ENCODE measurements around the gene PDE11A.

The PDE11A gene

DNA sequence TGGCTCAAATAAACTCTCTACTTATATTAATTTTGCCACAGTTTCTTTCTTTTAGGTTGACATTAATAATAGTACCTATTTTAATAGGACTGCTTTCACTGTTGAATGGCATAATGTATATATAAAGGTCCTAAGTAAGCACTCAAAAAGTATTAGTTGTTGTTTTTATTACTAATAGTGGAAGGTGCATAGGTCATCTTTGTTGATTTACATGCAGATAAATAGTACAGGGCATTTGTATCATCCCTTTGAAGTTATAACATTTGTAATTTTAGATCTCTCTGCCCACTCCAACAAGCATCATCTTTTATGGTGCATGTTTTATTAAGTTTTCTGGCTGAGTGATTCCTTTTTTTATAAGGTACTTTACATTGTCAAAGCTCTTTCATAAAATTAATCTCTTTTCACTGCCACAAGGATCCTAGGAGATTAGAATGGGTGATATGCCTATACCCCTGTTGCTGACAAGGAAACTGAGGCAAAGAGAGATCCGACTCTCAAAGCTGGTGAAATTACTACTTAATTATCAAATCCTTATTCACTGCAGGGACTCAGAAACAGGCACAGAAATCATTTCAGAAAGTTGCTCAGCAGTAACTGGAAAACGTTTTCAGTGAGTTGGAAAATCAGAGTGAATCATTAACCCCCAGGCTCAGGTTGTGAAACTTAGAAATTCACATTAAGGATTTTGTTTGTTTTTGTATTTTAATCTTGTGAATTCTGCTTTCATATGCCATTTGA is 380.4 kb downstream of the PDE11A start:
- no peak for DNase-seq (ENCODE audit: low read depth)
- TF ChIP-seq, protein P1, sequence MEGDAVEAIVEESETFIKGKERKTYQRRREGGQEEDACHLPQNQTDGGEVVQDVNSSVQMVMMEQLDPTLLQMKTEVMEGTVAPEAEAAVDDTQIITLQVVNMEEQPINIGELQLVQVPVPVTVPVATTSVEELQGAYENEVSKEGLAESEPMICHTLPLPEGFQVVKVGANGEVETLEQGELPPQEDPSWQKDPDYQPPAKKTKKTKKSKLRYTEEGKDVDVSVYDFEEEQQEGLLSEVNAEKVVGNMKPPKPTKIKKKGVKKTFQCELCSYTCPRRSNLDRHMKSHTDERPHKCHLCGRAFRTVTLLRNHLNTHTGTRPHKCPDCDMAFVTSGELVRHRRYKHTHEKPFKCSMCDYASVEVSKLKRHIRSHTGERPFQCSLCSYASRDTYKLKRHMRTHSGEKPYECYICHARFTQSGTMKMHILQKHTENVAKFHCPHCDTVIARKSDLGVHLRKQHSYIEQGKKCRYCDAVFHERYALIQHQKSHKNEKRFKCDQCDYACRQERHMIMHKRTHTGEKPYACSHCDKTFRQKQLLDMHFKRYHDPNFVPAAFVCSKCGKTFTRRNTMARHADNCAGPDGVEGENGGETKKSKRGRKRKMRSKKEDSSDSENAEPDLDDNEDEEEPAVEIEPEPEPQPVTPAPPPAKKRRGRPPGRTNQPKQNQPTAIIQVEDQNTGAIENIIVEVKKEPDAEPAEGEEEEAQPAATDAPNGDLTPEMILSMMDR (IDR thresholded peaks at IDR 0.05; ENCODE audit: control insufficient read depth, insufficient read depth, low read depth, low read length, missing control alignments): no peak
- H3K4me3 ChIP-seq (ENCODE audit: control insufficient read depth, low read depth, low read length): no peak overlapping the region

DNA sequence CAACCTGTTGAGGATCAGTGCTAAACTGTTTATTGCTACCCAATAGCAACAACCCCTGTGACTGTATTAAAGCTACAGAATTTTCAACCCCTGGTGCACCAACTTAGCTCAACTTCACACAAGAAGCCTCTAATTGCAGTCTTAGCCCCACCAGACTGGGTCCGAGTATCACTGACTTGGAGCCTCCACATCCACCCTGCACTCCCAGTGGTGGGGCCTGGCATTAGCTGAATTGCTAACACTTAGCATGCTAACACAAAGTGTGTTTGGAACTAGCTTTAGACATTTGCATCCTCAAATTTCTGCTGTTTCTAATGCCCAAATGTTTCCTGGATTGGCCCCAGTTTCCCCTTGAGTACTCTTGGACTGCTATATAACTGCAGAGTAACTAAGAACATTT is 381.4 kb downstream of the PDE11A start:
- TF ChIP-seq, protein P1 (IDR thresholded peaks at IDR 0.05; ENCODE audit: control insufficient read depth, insufficient read depth, low read depth, low read length, missing control alignments): no peak
- no peak overlapping the region for H3K4me3 ChIP-seq (ENCODE audit: control insufficient read depth, low read depth, low read length)
- DNase-seq (ENCODE audit: low read depth): no peak

DNA sequence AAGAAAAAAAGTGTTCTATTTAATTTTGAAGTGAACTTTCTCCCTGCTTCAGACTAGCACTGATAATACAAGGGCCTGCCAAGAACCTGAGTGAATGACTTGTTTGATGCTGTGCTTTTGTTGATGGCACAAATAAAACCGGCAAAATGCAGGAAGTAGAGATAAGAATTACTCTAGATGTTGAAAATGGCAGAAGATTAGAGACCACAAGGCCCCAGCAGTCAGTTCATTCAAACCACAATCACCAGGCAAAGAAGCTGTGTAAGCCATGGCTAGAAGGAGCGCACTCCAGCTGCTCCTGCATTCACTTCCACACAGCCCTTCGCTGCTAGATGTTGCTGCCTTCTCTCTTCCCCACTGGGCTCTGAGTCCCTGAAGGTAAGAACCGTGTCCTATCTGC is 383.0 kb downstream of the PDE11A start:
- H3K4me3 ChIP-seq (ENCODE audit: control insufficient read depth, low read depth, low read length): no peak overlapping the region
- TF ChIP-seq, protein P1 (IDR thresholded peaks at IDR 0.05; ENCODE audit: control insufficient read depth, insufficient read depth, low read depth, low read length, missing control alignments): no peak
- no peak for DNase-seq (ENCODE audit: low read depth)

DNA sequence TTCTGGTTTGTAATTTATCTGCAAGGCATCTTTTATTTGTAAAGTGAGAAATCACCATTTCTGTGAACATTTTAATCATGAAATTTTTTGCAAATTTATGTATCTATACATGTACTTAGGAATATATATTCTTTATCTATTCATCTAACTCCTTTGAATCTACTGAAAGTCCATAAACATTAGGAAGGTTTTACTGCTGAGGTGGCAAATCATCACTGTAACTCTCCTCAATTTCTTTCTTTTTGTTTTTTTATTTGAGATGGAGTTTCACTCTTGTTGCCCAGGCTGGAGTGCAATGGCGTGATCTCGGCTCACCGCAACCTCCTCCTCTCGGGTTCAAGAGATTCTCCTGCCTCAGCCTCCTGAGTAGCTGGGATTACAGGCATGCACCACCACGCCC is 383.7 kb downstream of the PDE11A start:
- no peak overlapping the region for H3K4me3 ChIP-seq (ENCODE audit: control insufficient read depth, low read depth, low read length)
- TF ChIP-seq, protein P1 (IDR thresholded peaks at IDR 0.05; ENCODE audit: control insufficient read depth, insufficient read depth, low read depth, low read length, missing control alignments): no peak
- no peak for DNase-seq (ENCODE audit: low read depth)

DNA sequence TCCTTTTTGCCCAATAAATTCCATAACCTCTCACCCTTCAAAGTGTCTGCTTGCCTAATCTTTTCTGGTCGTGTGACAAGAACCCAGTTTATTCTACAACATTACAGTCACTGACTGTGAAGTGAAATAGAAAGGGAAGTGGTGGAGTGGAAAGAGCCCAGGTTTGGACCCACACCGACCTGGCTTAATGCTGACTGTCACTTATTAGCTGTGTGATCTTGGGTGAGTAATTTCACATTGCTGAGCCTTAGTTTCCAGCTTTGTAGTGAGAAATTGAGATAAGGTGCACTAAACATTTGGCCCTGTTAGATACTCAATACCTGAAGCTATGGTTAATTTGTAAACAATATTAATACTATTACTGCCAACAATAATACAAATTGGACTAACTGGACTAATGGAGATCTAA is 388.9 kb downstream of the PDE11A start:
- TF ChIP-seq, protein P1 (IDR thresholded peaks at IDR 0.05; ENCODE audit: control insufficient read depth, insufficient read depth, low read depth, low read length, missing control alignments): no peak
- no peak overlapping the region for H3K4me3 ChIP-seq (ENCODE audit: control insufficient read depth, low read depth, low read length)
- no peak for DNase-seq (ENCODE audit: low read depth)

DNA sequence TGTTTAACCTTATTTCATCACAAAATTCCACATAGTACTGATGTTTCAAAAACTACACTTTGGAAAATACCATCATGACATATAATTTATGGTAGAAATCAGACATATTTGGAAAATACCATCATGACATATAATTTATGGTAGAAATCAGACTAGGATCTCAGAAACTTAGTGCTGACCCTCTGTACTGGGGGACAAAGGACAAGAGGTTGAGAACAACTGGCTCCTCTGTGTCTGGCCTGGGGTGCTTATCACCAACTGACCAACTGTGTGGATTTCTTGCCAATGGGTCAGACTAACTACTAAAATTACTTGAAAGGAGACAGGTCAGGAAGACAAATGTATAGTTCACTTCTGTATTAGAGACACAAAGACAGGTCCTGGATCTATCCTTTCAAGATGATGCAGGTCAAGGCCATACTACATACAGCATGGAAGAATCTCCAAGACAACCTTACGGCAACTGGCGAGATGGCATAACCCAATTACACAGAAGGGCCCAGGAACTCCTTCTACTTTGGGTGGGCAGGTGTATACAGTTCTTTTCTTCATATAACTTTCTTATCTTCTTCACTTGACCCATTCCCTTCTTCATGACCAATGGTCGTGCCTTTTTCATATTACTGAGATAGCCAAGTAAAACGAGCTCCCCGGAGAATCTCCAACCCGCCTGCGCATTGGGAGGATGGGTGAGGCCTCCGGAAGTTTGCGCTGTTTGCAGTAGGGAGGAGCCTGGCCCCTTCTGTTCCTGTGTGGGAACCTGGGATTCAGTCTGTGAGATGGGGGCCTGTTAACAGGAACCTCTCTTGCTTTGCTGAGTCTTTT is 389.5 kb downstream of the PDE11A start:
- DNase-seq (ENCODE audit: low read depth): no peak
- TF ChIP-seq, protein P1 (IDR thresholded peaks at IDR 0.05; ENCODE audit: control insufficient read depth, insufficient read depth, low read depth, low read length, missing control alignments): no peak

More for the DNA sequence above, 389.5 kb downstream of the PDE11A start:
- no peak overlapping the region for H3K4me3 ChIP-seq (ENCODE audit: control insufficient read depth, low read depth, low read length)

Measured in AG09309 (cell line).